ENCODE measurements around the gene POLR3GL. TPM values are rescaled to one million over a fixed set of nuclear protein-coding genes. Genes with fewer than 3 reads are reported as not detected.
A peak's percentile ranks its signal among the peaks of the same experiment; 100 is the strongest.
"Not testable (repeated sequence)": the region's sequence is repeated elsewhere in the genome, so short reads cannot be mapped to it uniquely, and the experiment has no call there.

Gene POLR3GL
- total RNA-seq = 15.9 and 16.0 TPM in 2 replicates

DNA sequence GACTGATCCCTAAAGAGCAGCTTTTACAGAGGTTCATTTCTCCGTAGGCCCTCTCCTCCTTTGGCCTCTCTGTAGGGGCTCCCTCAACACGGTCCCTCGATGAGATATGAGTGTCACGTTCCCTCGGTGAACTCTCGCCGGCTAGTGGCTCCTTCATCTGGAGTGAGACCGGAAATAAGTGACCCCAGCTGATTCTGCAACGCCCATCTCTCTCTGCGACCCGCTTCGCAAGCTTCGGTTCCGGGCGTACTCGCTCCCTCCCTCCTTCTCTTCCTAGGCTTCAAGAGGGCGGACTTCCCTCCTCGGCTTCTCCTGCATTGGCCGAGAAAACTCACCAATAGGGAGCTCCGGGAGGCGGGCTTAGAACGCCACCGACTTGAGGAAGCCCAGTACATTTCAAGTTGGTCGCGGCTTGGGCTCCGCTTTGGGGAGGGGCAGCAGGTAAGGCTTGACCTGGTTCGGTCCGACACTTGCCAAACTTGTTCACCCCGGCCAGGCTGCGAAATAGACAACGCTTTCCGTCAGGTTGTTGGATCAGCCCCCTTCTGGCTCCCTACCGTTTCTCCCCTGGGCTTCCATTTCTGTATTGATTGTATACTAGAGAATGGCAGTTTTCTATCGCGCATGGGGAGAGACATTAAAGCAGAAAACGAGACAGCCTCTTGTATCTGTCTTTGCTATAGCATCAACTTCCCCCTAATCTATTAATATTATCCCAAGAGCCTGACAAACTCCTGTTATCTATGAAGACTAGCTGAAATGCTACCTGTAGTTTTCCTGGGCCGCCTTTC is at the start of gene POLR3GL, which contains the start of gene ANKRD34A:
TSS of gene POLR3GL (plus strand) at position 363 of the 791 bp plus-strand sequence. CDS start 10,176 bp downstream, outside the sequence.
TSS of gene ANKRD34A (minus strand) at position 248 of the 791 bp plus-strand sequence. CDS start 2,816 bp downstream, outside the sequence.
- peak; percentile 77 for DNase-seq (ENCODE audit: low read depth, low spot score)

DNA sequence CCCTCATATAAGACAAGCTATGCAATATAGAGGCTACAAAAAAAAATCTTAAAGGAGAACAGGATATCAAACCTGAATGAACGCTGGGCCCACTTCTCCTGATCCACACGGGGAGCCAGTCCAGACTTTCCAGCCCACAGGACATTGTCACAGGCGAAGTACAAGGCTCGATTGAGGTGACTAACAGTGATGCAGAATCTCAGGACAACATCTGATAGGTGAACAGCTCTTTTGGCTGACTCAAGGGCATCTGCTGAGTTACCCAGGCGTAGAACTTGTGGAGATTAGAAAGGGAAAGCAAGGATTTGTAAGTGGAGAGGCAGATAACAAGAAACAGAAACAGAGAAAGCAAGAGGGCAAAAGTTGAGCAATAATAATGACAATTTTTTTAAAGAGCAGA is 47.7 kb upstream of the POLR3GL start:
- DNase-seq (ENCODE audit: low read depth, low spot score) = no peak

DNA sequence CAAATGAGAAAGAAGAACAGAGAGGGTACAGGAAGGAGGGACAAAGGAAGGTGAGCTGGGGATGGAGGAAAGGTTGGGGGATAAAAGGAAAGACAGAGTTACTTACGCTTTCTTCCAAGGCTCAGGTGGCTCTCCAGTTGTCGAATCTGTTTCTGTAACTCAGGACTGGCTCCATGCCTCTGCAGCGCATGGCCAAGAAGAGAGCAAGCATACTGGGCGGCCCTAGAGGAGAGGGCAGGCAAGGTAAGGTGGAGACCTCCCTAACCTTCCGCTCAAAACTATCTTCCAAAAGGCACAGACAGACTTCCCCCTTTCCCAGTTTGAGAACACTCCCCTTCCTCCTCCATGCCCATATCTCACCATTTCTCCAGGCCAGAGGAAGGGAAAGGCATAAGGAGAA is 46.9 kb upstream of the POLR3GL start:
- no peak for DNase-seq (ENCODE audit: low read depth, low spot score)

GRCh38 chr1:145918144-145918991 is 46.1 kb upstream of the POLR3GL start, which contains the start of gene PEX11B:
Gene PEX11B (minus strand): TSS chr1:145918717. CDS start chr1:145918688, 29 bp downstream.
- DNase-seq (ENCODE audit: low read depth, low spot score) = peak; percentile 89

GRCh38 chr1:145918992-145919939 is 45.2 kb upstream of the POLR3GL start:
- DNase-seq (ENCODE audit: low read depth, low spot score) = no peak

GRCh38 chr1:145920297-145920696 is 44.2 kb upstream of the POLR3GL start:
- not testable (repeated sequence) for DNase-seq (ENCODE audit: low read depth, low spot score)

- DNase-seq (ENCODE audit: low read depth, low spot score) = no peak
These were observed 42.2 kb upstream of the POLR3GL start for GRCh38 chr1:145922266-145922665.

GRCh38 chr1:145926686-145927062 is 37.8 kb upstream of the POLR3GL start:
- DNase-seq (ENCODE audit: low read depth, low spot score) = no peak

DNA sequence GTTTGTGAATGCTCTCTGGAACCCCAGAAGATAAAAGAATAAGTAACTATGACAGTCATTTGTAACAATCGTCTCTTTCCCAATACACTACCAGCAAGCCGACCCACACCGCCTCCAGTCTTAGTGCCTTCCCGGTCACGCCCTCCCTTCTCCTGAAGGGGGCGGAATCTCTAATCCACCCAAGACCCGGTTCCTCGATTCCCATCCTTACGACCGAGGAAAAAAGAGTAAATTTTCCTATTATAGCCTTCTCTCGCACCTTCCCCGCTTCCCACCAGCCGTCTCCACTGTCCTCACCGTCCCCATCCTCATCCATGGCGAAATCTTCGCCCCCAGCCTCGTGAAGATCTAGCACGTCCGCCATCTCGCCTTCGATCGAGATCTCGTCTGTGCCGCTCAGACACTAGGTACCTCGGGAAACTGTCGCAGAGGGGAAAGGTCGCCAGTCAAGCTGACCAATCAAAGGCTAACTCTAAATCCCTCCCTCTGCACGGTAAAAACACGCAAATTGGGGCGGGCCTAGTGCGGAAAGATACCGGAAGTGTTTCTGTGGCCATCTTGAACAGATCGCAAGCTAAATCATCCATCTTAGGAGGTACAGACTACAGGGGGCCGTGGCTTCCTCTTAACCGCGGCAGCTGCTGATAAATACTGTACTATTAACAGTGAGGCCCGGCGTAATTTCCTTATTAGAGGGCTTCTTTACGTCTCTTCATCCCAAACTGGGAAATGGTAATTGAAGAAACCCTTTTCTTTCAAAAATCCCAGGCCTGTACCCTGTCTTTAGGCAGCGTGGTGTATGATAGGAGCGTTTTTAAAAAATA is 37.2 kb upstream of the POLR3GL start, which contains the start of gene RBM8A:
TSS of gene RBM8A (minus strand) at position 422 of the 824 bp plus-strand sequence. CDS start at position 364, 58 bp downstream.
- DNase-seq (ENCODE audit: low read depth, low spot score) = peak; percentile 96

- no peak for DNase-seq (ENCODE audit: low read depth, low spot score)
These were observed 36.4 kb upstream of the POLR3GL start for GRCh38 chr1:145927916-145928643.

GRCh38 chr1:145932522-145933009 is 31.9 kb upstream of the POLR3GL start:
- DNase-seq (ENCODE audit: low read depth, low spot score) = not testable (repeated sequence)

DNA sequence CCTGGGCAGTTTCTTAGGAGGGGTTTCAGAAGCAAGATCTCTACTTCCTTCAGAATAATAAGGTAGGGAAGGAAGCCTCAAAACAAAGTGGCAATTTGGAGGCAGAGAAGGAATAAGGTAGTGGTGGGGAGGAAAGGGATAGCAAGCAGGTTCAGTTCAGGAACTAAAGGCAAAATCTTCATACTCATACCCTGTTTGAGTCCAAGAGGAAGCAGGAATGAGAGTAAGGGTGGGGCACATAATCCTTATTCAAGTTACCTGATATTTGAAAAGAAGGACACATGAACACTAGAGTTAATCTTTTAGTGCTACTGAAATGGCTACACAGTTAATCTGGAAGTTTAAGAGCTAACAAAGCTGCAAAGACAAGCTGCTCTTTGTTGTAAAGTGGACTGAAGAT is 28.8 kb upstream of the POLR3GL start:
- DNase-seq (ENCODE audit: low read depth, low spot score) = no peak

GRCh38 chr1:145936247-145936646 is 28.2 kb upstream of the POLR3GL start:
- no peak for DNase-seq (ENCODE audit: low read depth, low spot score)

DNA sequence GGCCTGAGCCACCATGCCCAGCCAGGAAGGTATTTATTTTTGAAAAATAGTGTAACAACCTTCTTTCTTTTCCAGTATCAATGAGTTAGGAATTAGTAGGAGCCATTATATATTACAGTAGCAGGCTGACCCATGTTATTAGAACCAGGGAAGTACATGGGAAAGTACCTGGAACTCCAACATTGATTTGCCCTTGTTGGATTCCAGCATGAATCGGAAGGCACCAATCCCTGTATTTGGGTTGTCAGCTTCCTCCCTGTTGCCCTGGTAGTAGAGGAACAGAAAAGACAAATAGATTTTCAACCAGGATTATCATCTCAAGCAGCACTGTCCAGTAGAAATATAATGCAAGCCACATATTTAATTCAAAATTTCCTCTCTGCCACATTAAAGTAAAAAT is 27.1 kb upstream of the POLR3GL start:
- DNase-seq (ENCODE audit: low read depth, low spot score) = no peak

DNA sequence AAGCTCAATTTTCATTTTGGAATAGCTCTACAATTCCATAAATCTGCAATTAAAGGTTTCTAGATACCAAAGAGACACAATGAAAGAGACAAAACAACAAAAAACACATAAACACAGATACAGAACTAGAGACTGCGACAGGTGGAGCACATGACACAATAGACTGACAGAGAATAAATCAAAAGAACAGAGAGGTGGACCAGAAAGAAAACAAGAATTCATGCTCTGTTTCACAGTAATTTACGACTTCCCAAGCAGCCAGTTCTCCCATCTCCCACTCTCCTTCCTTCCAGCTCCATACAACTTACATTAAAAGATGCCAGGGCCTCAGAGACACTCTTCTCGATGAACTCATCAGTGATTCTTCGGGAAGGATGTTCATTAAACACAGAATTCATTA is 22.1 kb upstream of the POLR3GL start:
- DNase-seq (ENCODE audit: low read depth, low spot score) = no peak

- no peak for DNase-seq (ENCODE audit: low read depth, low spot score)
These were observed 21.6 kb upstream of the POLR3GL start for GRCh38 chr1:145942871-145943270.

DNA sequence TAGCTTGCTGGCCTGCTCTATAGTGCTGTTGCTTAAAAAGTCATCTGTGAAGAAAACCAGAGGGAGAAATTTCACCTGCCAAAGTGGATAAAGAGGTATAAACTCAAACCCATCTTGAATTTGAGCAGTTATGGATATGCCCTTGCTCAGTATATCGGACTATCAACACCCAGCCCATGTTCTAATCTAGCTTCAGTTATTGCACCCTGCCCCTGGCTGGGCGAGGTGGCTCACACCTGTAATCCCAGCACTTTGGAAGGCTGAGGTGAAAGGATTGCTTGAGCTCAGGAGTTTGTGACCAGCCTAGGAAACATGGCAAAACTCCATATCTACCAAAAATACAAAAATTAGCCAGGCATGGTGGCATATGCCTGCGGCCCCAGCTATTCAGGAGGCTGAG is 20.0 kb upstream of the POLR3GL start:
- no peak for DNase-seq (ENCODE audit: low read depth, low spot score)

DNA sequence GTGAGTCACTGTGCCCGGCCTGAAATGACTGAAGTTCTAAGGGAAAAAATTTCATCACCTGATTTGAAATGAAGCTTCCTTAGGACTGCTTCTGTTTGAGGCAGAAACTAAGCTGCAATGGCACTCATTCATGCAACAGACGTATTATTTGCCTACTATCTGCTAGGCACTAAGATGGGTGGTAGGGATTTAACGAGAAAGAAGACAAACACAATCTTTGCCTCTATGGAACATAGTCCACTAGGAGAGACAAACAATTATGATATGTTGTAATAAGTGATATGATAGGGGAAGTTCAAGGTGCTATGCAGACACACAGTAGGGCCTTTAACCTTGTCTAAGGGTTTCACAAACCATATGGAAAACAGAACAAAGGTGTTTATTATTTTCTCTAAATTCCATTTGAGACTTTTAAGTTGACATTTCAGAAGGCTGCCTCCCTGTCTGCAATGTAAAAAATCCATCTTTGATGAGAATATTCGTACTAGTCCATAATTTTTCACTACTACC is 18.0 kb upstream of the POLR3GL start:
- no peak for DNase-seq (ENCODE audit: low read depth, low spot score)

DNA sequence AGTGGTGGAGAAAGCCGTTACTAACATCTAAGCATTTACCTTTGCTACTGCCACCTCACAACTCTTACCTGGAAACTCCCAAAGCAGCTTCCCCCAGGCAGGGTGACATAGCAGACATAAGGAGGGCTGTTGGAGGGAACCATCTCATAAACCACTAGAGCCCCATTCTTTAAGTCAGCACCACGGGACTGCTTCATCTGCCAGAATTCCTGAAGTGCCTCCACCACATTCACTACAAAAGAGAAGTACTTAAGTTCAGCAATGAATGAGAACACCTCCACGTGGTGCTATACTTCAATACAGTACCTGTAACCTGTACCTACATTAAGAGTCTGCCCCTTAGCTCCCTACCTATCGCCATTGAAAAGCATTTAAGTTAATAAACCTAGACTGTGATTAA is 16.9 kb upstream of the POLR3GL start:
- no peak for DNase-seq (ENCODE audit: low read depth, low spot score)

Data from pulmonary artery endothelial cell (primary cell).